GM19035 (cell line): ENCODE results near the gene OSM.
"Not testable (repeated sequence)": the region's sequence is repeated elsewhere in the genome, so short reads cannot be mapped to it uniquely, and the experiment has no call there.

Experiments used
- ATAC-seq: cut with Tn5 transposase; IDR thresholded peaks from one replicate; pipeline ENCODE4 v1.9.1; 2021; ENCODE audit not compliant: unreplicated experiment

The OSM gene

DNA sequence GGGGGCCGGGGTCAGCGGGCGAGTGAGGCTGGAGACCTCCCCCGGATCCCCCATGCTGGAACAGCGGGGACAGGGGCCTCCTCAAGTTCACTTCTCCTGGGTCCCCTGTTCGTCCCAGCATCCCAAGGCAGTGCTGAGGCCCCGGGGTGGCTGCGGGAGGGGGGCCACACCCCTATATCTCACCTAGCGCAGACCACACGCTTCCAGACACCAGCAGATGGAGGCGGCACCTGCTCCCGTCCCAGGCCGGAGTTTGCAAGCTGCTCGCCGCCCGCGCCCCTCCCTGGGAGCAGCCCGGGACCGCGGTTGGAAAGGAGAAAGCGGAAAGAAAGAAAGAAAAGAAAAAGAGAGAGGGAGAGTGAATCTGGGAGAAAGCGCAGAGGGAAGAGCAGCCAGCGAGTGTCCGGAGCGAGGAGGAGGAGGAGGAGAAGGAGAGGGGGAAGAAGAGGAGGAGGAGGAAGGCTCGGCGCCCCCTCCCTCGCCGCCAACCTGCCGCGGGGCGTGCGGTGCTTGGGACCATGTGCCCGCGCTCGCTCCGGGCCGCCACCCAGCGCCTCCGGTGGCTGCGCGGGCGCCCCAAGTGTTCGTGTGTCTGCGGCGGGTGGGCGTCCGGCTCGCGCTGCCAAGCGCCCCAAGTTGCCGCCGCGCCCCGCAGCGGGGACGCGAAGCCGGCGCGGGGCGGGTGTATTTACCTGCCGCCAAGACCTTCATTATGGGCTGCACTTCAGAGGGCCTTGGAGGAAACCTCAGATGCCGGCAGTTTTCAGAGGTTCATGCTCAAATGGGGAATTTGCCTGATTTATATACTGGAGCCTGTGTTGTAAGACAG, 20.5 kb downstream of the OSM start, which contains the start of gene LIF:
Gene LIF (minus strand): TSS at position 775 of the 829 bp plus-strand sequence. CDS start 64 bp downstream, at position 711.
- ATAC-seq = no peak

DNA sequence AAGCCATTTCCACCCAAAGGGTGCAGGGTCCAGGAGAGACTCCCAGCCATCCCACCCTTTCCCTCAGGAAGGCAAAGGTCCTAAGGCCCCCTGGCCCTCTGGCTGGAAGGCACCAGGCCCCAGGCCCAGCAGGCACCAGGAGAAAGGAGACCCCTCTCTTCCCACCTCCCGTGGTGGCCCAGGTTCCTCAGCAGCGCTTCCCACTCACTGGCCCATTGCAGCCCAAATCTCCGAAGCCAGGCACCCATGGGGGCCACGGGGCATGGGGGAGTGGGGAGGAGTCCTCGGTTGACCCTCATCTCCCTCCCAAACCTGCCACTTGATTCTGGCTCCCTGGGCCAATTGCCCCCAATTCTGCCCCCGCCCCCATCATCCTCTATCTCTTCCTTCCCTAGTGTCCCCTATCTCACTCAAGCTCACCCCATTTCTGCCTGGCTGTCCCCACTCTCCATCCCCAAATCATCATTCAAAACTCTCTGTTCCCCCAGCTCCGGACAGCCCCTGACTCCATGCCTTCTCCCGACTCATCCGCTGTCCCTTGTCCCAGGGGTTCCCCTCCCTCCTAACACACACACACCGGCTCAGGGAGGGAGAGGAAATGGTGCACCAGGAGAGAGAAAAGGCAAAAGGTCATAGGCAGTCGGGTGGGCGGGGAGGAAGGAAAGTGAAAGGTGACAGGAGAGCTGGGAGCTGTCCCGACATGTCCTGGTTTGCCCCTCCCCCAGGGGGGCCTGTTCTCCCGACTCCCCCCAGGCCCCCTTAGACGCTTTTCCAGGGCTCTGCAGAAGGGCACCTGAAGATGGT, 21.3 kb downstream of the OSM start:
- no peak for ATAC-seq

DNA sequence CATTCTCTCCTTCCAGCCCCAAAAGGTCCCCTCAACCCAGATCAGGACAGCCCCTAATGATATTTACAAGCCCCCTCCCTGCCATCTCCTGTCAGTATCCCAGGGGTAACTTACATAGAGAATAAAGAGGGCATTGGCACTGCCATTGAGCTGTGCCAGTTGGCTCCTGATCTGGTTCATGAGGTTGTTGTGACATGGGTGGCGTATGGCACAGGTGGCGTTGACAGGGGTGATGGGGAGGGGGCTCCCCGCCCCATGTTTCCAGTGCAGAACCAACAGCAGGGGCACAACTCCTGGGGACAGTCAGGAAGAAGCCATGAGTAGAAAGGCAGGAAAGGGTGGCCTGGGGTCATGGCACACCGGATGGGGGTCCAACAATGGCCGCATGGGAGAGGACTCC, 22.0 kb downstream of the OSM start:
- no peak for ATAC-seq

DNA sequence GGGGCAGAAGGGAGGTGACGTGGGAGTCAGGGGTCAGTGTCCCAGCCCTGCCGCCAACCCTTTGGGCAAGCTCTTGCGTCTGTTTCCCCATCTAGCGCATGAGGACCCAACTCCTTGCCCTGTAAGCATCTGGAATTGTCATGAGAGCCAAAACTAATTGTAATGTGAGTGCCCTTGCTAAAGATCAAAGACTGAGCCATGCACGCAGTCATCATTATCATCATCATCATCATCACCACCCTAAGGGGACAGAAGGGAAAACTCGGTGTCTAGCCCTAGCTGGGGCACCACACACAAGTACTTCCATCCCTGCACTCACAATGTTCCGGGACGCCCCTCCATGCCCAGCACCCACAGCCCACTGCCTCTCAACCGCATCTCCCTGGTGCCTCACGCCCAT, 22.6 kb downstream of the OSM start:
- no peak for ATAC-seq

DNA sequence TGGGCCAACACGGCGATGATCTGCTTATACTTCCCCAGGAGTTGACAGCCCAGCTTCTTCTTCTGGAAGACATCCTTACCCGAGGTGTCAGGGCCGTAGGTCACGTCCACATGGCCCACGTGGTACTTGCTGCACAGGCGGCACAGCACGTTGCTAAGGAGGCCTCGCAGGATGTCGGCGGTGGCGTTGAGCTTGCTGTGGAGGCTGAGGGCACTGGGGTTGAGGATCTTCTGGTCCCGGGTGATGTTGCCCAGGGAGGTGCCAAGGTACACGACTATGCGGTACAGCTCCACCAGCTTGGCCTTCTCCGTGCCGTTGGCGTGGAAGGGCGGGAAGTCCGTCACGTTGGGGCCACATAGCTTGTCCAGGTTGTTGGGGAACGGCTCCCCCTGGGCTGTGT, 23.0 kb downstream of the OSM start:
- ATAC-seq = no peak

DNA sequence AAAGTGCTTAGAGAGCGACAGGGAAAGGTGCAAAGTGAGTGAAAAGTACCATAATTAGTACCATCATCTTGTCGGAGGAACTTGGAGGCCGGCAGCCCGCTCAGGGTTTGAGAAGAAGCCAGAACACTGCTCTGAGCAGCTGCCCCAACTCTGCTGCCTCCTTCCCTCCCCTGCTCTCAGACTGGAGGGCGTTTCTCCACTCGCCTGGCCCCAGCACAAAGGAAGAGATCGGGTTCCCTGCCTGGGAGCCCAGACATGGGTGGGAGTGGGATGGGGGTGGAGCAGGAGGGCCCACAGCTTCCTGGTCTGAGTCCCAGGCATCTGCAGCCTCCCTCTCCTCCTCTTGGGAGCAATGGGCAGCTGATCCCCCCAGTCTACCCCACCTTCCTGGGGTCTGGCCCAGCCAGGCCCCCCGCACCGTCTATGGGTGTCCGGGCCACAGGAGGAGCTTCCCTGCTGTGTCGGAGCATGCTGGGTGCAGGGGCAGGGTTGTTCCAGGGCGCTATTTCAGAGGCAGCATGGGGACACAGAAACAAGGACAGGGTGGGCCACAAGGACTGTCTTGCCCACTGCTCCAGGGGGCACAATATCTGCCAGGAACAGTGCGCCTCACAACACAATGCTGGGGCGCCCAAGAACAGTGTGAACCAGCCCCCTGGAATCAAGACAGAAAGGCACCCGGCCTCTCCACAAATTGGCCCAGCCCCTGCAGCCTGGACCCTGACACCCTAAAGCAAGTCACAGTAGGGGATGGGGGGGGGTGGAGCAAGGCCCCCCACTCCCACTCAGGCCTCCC, 24.9 kb downstream of the OSM start:
- ATAC-seq = no peak

DNA sequence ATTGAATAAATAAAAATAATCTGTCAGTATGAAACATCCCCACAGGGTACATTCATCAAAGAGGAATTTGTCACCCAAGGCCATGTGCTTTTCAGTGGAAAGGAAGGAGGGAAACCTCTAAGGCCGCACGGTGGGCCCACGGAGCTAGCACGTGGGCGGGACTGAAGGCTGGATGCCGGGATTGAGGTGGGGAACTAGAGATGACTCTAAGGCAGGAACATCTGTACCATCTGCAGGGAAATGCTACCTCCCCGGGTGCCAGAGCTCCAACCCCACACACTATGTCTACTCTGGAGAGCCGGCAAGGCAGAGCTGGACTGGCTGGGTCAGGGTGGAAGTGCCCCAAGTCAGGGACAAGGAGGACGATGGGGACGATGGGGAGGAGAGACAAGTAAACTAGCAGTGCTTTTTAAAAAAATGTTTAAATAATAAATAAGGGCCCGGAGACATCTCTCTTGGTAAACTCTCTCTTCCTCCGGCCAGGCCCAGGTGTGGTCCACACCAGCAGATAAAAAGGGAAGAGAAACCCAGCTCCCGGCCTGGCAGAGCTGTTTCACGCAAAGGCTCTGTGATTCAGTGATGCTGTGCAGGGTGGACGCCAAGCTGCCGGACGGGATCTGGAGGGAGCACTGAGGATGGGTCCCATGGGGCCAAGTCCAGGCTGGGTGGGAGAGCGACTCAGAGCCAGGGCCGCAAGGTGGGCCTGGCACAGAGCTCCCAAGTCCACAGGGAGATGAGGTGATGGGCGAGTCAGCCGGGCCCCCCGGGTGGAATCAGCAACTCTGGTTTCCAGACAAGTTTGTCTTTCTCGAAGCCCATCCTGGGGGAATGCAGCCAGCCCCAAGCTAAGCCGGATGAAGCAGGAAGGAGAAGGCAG, 25.9 kb downstream of the OSM start:
- ATAC-seq = no peak

DNA sequence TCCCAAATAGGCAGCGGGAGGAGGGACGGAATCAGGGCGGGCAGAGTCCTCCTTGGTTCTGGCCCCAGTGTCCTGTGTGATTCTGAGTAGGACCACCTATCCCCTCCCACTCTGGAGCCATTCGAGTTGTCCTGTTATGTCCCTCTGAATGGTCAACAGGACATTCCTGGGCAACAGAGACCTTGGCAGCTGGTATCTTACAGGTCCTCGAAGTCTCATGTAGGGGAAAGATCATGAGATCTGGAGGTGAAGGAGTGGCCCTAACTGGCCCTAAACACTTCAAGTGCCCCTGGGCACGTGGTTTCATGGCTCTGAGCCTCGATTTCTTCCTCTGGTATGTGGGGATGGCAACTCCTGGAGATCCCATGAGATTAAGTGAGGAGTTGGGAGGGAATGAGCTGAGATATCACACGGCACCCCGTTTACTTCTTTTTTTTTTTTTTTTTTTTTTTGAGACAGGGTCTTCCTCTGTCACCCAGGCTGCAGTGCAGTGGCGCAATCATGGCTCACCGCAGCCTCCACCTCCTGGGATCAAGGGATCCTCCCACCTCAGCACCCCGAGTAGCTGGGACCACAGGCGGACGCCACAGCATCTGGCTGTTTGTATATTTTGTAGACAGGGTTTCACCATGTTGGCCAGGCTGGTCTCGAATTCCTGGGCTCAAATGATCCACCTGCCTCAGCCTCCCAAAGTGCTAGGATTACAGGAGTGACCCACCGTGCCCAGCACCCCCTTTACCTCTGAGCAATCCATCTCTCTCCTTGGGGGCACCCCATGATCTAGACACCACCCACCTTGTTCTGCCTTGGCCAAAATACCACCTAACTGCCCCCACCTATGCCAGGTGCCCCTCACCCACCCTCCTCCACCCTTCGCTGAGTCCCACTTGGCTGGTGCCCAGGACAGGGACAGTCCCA, 26.9 kb downstream of the OSM start:
- ATAC-seq = no peak

DNA sequence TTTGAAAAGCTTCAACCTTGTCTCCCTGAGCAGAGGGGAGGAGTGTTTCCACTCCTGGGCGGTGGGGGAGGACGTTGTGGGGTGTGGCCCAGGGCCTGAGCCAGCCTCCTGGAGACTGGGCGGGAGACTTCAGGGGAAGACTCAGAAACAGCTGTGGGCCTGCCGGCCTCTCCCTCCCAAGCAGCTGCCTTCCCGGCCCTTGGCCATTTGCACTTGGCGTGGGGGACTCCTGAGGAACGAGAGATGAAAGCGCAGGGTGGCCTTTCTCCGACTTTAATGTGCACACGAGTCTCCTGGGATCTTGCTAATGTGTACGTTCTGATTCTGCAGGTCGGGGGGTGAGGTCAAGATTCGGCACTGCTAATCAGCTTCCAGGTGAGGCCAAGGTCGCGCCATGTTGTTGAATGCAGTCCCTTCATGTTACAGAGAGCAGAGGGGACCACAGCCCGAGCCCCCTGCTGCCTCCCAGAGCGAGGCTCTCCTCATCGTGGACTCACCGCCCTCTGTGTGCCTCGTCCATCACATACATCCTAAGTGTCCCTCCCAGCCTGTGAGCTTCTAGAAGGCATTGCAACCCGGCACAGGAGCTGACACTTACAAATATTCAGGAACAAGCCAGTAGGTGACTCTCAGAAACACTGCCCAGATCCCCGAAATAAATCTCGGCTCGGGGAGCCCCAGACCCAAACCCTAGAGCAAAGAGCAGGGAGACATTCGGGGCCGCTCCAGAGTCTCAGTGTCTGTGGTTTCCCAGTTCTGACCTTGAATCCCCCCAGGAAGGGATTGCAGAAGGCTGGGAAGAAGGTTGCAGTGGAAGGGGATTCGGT, 27.8 kb downstream of the OSM start:
- no peak for ATAC-seq

DNA sequence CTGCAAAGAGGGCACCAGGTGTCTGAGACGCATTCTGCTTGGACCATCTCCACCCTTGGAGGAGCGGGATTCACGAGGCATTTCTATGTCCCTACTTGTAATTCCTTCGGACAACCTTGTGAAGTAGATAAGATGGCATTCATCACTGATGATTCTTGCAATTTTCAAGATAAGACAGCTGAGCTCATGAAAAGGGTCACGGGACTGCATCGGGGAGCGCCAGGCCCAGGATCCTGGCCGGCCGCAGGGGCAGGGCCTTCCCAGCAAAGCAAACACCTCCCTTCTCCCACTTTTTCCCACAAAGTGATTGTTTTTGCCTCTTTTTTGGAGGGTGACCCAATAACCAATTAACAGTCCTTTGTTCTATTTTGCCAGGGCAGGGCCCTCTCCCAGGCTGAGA, 28.5 kb downstream of the OSM start:
- ATAC-seq = no peak

DNA sequence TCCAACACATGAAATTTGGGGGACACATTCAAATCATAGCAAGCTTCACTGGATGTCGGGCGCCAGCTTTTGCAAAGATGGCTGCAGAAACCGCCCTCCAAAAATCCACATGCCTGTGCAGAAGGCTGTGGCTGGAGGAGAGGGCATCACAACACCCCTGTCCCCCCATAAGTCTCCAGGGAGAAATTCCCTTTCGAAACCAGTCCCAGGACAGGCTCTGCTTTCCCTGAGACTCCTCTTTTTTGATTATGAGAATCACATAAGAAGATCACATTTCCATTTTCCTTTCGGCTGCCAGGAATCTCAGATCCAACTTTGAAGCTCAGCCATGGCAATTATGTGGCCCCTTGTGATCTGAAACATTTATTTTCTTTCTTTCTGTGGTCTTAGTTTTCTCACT, 29.8 kb downstream of the OSM start:
- no peak for ATAC-seq

DNA sequence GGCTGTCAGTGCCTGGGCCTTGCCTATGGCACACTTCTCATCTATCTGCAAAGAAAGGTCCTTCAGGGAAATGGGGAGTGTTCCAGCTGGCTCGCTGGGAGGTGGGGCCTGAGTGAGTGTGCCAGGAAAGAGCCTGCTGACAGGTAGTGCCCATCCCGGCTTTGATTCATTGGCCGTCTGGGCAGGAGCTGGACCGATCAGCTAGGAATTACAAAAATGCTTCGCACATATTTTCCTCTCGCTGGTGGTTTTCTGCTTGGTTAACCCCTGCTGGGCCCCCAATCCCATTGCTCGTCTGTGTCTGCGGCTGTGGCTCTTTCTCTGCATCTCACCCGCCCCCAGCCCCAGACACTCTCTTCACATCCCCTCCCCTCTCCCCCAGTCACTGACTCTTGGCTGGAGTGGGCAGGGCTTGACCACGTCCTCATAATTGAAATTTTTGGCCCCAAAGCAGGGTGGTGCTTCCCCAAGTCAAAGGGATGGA, 30.9 kb downstream of the OSM start:
- ATAC-seq = no peak

DNA sequence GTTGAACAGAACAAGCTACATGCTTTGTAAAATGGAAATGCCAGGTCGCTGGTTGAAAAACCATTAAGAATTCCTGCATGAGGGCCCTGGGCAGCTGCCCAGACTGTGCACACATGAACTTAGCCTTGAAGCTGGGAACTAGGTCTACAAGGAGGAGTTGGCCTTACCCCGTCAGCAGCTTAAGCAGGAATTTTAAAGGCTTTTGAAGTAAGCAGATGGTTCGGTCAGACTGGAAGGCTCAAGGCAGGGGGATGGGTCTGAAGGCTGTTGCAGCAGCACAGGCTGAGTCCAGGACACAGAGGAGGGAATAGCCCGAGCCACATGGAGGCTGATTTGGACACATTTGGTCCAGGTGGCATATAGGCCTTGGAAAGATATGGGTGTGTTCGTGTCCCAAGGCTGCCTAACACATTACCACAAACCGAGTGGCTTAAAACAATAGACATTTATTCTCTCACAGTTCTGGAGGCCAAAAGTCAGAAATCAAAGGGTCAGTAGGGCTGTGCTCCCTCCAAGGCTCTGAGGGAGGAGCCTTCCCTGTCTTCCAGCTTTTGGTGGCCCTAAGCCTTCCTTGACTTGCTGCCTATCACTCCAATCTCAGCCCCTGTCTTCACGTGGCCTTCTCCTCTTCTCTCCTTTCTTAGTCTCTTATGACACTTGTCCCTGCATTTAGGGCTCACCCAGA, 31.7 kb downstream of the OSM start:
- no peak for ATAC-seq

DNA sequence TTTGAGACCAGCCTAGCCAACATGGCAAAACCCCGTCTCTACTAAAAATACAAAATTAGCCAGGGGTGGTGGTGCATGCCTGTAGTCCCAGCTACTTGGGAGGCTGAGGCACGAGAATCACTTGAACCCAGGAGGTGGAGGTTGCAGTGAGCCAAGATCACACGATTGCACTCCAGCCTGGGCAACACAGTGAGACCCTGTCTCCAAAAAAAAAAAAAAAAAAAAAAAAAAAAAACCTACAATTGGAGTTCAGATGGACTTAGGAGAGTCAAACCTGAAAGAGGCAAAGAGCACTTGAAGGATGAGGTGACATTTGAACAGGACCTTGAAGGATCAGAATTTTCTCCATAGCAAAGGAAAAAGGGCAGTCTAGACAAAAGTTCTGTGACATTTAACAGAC, 32.3 kb downstream of the OSM start:
- not testable (repeated sequence) for ATAC-seq

DNA sequence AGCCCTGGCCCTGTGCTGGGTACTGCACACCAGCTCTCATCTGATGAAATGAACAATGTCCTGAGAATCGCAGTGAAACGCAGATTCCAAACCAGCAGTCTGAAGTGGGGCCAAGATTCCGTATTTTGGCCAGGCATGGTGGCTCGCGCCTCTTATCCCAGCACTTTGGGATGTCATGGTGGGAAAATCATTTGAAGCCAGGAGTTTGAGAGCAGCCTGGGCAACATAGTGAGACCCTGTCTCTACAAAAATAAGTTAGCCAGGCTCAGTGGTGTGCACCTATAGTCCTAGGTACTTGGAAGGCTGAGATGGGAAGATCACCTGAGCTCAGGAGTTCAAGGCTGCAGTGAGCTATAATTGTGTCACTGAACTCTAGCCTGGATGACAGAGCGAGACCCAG, 33.1 kb downstream of the OSM start:
- ATAC-seq = no peak

DNA sequence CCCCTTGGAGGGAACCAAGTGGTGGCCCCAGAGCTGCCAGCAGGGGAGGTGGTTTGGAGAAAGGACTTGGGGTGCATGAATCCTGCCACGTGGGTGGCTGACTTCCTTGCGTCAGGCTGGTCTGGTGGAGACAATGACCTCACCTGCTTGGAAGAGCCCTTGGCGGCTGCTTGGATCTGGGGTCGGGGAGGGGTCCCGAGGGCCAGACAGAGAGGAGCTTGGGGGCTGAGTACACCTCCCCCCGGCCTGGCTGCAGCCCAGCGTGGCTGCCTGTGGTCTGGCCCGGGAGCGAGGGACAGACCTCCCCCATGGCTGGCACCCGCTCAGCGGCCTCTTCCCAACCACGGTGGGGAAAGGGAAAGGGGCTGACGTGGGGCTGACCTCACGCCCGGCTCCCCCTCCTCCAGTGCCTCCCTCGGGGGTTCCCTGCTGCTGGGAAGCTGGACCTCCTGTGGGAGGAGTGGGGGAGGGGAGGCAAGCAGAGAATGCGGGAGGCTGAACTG, 33.9 kb downstream of the OSM start:
- no peak for ATAC-seq

DNA sequence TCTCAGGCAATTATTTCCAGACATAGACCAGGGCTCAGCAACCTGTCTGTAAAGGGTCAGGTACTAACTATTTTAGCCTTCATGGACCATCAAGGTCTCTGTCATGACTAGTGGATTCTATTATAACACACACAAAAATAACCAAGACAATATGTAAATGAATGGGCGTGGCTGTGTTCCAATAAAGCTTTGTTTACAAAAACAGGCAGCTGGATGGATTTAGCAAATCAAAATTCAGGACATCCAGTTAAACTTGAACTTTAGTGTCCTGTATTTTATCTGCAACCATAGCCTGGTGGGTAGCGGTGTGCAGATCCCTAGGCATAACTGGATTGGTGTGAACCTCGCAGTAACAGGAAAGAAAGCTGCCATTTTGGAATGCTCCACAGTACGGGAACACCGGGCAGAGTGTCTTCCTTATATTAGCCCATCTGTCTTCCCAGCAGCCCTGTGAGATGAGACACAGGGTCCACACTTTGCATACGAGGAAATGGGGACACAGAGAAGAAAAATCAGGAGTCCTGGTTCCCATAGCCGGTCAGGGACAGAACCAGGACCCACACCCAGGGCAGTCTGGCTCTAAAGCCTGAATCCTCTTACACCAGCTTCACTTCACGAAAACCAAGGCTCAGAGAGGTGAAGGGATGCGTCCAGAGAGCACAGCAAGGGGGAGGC, 35.7 kb downstream of the OSM start:
- ATAC-seq = no peak
